Smooth muscle cell of the brain vasculature (primary cell): ENCODE measurements around the gene AKIRIN1.
"Not testable (repeated sequence)": the region's sequence is repeated elsewhere in the genome, so short reads cannot be mapped to it uniquely, and the experiment has no call there.

Experiments used
- DNase-seq: peaks from one replicate; pipeline ENCODE4 v3.0.0-alpha.2; 2012; ENCODE audit warnings: low read depth, low spot score

The AKIRIN1 gene

DNA sequence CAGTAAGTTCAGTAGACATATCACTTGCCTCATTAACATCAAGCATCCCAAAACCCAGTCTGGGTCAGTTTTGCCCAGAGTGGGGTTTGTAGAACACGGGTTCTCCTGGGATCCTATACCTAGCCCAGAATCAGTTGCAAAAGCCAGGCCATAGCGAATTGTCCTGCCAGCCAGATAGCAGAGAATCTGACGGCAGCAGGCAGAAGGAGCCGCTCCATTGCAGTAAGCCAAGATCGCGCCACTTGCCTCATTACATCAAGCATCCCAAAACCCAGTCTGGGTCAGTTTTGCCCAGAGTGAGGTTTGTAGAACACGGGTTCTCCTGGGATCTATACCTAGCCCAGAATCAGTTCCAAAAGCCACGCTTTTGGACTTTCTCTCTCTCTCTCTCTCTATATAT is 54.2 kb downstream of the AKIRIN1 start:
- DNase-seq, result no peak

DNA sequence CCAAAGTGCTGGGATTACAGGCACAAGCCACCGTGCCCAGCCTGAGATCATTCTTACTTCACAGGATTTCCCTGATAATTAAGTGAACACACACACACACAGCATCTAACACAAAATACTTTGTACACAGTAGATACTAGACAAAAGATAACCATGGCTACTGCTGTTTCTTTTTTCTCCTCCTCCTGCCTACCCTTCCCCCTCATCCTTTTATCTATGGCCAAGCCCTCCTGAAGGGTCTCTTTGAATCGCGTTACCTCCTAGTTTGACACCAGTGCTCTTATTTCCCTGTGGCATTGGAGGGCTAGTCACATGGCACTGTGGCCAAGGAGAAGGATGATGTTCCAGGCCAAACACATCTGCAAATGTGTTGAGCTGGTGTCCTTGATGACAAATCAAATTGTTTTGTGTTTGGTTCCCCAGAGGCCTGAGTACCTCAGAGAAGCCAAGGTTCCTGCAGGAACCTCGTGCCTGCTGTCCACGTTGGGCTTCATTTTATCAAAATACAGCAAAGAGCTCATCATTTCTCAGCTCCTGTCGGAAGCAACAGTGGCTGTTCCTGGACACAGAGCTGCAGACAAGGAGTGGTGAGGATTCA is 55.6 kb downstream of the AKIRIN1 start:
- DNase-seq, result no peak

DNA sequence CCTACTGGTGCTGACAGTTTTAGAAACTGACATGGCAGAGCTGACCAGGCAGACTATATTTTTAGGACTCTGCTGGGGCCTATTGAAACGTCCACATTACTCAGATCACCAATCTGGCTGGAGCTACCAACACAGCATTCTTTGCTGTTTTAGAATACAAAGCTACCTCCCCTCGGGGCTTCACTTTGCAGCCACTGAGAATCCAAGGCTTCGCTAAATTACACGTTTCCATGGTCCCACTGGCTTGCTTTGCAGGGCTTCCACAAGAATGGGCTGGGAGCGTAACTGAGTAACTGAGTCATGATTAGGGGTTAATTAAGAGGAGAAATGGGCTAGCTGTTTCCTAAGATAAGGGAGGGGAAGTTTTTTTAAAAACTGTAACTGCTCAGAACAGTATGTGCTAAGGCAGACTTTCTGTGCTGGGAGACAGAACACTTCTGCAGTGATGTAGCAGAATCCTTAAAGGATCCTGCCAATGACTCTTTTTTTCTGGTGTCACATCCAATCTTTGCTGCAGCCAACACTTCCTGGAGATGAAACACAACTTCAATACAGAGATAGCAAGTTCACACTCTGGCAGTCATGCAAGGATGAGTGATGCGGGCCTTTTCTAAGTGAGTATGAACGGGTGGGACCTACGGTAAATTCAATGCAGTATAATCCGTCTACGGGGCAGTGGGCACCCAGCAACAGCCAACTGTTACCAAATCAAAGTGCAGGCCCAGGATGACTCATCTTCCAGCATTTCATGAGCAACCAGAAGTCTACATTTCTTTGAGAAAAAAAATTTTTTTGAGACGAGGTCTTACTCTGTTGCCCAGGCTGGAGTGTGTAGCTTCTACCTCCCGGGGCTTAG is 56.5 kb downstream of the AKIRIN1 start:
- DNase-seq, result no peak

DNA sequence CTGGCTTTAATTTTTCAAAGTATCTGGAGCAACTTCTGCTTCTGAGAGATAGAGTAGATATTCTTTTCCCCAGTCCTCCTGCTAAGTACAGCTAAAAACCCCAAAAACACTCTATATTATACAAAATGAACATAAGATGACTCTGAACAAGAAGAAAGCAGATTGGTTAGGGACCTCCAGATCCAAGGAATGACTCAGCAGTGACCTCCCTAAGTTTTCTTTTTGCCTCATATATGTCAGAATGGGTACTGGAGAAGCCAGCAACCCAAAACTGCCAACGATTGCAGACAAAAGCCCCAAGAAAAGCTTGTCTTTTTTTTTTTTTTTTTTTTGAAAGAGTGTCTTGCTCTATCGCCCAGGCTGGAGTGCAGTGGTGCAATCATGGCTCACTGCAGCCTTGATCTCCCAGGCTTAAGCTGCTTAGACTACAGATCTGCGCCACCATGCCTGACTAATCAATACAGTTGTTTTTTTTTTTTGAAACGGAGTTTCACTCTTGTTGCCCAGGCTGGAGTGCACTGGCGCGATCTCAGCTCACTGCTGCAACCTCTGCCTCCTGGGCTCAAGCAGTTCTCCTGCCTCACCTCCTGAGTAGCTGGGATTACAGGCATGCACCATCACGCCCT is 57.8 kb downstream of the AKIRIN1 start:
- no peak for DNase-seq

DNA sequence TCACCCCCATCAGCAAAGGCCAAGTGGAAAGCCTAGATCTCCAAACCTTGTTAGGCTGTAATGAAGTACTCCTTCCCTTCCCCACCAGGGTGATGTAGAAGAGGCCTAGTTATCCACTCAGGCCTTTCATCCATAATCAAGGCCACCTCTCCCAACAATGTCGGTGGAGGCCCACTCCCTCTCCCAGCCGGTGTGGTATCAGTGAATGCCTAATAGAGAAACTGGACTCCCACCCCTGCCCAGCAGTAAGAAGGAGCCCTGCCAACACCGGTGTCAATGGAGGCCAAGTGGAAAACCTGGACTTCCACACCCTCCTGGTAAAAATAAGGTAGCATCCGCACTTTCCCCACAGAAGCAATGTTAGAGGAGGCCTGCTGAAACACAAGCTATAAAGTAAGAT is 58.9 kb downstream of the AKIRIN1 start:
- no peak for DNase-seq

DNA sequence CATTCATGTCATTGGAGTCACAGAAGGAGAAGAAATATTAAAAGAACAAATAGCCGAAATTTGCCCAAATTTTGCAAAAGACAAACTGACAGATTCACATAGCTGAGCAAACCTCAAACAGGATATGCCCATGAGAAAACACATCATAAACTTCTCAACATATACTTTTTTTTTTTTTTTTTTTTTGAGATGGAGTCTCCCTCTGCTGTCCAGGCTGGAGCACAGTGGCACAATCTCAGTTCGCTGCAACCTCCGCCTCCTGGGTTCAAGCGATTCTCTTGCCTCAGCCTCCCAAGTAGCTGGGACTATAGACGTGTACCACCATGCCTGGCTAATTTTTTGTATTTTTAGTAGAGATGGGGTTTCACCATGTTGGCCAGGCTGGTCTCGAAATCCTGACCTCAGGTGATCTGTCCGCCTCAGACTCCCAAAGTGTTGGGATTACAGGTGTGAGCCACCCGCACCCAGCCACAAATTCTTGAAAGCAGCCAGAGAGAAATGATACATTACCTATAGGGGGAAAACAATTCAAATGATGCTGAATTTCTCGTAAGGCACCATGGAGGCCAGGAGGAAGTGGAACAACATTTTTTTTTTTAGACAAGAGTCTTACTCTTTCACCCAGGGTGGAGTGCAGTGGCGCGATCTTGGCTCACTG is 60.2 kb downstream of the AKIRIN1 start:
- not testable (repeated sequence) for DNase-seq

DNA sequence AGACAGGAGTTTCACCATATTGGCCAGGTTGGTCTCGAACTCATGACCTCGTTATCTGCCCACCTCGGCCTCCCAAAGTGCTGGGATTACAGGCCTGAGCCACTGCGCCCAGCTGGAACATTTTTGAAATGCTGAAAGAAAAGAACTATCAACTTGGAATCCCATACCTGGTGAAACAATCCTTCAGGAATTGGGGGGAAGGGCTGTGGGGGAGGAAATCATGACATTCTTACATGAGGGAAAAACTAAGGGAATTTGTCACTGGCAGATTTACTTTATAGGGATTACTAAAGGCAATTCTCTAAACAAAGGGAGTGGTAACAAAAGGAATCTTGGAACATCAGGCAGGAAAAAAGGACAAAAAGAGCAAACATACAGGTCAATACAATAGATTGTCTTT is 60.9 kb downstream of the AKIRIN1 start:
- no peak for DNase-seq

DNA sequence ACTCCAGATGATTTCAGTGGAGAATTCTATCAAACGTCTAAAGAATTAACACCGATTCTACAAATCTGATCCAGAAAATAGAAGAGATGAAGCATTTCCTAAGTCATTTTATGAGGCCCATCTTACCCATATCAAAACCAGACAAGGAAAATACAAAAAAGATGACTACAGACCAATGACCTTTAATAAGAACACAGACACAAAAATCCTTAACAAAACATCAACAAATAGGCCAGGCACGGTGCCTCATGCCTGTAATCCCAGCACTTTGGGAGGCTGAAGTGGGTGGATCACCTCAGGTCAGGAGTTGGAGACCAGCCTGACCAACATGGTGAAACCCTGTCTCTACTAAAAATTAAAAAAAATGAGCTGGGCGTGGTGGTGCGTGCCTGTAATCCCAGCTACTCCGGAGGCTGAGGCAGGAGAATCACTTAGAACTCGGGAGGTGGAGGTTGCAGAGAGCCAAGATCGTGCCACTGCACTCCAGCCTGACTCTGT is 64.2 kb downstream of the AKIRIN1 start:
- not testable (repeated sequence) for DNase-seq
